ENCODE data around the gene PLEKHG7.
"Not testable (repeated sequence)": the region's sequence is repeated elsewhere in the genome, so short reads cannot be mapped to it uniquely, and the experiment has no call there.

PLEKHG7 gene

DNA sequence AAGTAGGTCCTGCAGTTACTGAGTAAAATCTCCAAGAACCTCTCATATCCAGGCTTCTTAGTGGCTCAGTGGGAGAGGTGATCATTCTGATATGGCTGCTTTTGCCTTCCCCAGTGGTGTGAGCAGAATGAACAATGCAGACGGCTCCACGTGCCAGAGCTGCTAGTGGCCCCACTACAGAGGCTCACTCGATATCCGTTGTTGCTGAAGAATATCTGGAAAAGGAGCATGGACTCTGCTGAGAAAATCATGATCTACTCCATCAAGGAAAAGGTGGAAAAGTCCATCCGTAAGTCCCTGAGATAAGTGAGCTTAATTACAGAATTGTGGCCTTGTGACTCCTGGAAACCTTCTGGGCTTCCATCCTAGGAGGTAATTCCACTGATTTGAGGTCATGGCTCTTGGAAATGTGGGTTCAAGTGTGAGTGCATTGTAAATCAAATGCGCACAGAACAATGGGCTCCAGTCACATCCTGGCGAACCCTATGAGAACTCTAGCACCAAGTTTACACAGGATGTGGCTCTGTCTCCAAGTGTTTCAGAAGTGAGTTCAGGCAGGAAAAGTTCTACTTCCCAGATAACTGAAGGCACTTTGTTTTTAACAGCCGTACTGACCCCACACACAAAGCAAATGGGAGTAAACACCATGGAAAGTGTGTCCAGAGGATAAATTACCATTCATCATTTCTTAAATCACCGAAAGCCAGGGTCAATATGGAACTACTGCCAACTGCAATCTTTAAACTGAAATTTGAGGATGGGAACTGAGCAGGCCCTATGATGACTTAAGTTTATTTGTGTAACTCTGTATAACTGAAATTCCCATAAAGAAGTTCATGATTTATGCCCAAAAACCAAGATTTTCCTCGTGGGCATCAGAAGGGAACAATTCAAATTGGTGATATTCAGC is 51.4 kb downstream of the PLEKHG7 start:
- DNase-seq, result no peak

DNA sequence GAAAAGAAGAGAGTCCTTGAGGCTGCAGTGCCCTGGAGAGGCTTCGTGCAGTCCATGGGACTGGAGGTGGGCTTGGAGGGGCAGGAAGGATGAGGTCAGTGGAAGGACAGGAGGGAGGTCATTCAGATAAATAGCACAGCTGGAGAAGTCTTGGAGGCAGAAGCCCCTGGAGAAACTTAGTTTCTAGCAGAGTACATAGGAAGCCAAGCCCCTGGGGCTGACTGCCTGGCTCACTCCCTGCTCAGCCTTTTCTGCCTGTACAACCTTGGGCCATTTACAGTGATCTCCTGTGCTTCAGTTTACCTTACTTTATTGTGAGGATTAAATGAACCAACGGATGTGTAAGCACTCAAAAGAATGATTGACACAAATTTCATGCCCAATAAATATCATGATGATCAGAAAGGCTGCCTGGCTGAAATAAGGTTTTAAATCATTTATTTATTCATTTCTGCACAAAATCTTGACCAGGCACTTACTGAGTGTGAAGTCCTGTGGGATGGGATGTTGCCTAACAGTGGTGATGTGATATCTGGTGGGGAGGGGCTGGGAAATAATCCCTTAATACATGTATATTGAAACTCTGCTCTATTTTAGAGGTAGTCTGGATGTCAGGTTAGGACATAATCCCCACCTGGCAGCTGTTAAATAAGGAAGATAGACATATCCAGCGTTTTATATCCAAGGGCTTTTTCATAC is 54.3 kb downstream of the PLEKHG7 start:
- no peak for DNase-seq

DNA sequence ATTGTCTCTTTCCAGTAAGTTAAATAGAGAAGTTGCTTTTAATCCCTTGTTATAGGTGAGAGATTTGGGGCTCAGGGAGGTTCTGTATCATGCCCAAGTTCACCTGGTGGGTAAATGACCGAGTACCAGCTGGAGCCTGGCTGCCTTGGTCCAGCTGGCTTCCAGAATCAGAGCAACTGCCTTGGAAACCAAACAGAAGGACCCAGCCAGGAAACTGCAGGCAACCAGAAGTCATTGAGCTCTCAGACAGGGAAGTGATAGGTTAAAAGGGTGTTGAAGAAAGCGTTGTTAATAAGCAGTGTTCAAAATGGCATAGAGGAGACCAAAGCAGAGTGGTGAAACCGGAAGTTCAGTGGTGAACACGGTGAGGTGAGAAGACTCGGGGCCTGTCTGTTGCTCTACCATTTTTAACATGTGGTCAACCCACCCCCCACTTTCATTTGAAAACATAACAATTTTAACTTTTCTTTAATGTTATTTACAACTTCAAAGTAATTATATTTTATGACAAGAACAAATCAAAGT is 54.9 kb downstream of the PLEKHG7 start:
- DNase-seq, result peak; percentile 8

DNA sequence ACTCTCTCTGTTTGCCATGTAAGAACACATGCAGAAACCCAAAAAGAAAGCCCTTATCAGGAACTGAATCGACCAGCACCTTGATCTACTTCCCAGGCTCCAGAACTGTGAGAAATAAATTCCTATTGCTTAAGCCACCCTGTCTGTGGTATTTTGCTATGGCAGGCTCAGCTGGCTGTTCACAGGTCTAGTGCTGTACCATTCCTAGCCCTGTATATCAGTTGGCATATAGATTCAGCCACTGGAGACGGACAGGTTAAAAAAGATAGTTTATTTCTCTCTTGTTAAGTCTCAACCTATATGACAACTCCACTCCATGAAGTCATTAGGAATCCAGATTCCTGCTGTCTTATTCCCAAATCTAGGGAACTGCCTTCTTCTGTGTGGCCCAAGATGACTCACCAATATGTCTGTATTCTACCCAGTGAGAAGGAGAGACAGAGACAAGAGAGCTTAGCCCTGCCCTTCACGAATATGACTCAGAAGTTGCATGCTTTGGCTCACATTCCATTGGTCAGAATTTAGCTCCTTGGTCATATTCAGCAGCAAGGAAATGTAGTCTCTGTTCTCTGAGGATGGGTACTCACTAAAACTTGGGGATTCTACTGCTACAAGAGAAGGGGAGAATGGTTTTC is 57.0 kb downstream of the PLEKHG7 start:
- DNase-seq, result no peak

DNA sequence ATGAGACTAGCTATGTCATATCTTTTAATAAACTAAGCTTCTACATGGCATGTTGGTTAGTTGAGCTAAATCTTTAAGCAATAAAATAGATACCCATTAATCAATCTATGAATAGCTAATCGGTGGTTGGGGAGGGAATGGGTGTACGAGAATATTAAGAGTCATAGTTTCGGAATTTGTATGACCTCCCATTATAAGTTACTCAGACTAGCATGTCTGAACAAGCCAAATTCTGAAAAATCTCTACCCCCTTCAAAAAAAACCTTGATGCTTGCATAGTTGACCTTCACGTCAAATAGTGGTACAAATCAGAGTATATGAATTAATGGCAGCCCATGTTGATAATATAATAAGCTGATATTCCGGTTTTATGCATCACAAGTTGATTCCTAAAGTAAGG is 60.0 kb downstream of the PLEKHG7 start:
- no peak for DNase-seq

DNA sequence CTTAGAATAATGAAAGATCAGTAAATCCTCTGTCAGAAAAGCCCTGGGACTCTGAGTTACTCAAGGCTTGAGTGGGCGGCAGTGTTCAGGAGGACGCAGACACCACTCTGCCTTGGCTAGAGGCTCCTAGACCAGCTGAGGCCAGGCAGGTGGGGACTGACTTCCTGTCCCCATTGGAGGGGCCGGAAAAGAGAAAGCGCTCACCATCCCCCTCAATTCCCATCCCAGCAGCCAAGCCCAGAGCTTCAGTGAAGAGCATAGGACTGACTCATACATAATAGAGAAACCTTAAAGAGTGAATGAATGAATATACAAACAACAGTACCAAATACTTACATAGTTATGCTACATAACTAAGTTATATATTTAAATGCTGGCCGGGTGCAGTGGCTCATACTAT is 62.0 kb downstream of the PLEKHG7 start:
- no peak for DNase-seq

DNA sequence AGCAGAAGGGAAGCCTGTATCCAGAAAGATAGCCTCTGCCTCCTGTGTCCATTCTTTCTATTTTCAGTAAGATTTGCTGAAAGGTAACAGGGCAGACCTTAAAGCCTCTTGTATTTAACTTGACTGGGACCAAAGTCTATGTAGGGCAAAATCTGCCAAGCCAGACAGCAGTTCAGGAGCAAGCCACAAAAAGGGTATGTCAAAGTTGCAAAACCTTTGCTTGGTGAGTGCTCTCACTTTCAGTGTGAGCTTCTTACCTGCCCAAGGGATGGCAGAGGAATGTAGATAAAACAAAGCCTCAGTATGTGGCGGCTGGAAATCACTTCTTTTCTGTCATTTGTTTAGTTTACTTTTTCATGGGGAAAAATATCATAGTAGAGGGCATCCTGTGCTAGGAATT is 63.1 kb downstream of the PLEKHG7 start:
- no peak for DNase-seq

DNA sequence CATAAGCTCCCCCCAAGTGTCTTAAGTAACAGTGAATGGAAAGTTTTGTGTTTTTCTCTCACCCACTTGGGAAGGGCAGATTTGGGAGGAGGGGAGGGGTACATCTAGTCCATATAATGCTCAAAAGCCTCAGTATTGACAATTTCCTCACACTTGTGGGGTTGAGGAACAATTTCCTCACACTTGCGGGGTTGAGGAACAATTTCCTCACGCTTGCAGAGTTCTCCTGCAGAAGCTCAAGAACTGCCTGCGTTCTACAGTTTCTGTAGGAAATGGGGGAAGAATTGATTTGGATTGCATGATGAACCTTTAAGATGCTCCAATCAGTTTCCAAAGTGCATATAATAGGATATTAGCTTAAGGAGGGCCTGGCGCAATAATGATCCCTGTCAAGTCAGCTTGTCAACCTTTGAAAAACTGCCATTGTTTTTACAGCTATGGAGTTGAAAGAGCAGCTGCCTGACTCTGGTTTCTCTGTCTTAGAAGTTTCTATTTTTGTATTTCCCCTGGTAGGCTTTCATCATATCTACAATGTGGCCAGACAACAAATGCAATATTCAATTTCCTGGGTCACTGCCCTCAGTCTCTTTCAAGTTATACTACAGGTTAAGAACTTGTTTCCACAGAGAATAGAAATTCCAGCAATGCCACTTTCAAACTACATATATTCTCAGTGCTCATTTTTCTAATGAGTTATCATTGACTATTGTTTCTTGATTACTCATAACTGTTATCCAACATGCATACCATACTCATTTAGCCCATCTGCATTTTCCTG is 66.5 kb downstream of the PLEKHG7 start:
- DNase-seq, result no peak

DNA sequence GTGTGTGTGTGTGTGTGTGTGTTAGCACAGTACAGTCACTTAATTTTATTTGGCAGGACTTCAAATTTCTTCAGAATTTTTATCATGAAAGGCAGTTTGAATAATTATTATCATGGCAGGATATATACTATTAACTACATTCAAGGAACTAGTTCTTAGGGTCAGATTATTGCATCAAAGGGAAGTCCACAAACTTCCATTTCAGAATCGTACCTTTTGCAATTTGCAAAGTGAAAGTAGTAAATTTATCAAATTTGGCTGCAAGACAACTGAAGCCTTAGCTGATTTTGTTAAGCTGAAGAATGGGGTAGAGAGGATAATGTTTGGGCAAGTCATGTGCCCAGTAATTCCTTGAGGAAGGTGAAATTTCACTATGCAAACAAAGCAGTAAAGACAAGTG is 68.2 kb downstream of the PLEKHG7 start:
- no peak for DNase-seq

DNA sequence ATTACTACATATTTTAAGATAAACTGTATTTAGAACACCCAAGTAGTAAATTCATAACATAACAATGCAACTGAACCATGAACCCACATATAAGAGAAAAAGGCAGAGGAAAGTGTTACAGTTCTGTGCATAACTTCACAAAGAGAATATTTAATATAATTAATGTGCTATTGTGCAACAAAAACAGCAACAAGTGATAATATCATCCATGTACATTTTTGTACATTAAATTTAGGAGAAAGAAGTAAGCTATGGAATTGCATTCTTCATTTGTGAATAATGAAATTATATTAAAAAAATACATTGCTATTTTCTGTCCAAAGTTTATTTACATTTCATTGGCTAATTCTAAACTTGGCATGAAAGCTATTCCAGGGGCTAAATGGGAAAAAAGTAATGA is 72.6 kb downstream of the PLEKHG7 start:
- no peak for DNase-seq

DNA sequence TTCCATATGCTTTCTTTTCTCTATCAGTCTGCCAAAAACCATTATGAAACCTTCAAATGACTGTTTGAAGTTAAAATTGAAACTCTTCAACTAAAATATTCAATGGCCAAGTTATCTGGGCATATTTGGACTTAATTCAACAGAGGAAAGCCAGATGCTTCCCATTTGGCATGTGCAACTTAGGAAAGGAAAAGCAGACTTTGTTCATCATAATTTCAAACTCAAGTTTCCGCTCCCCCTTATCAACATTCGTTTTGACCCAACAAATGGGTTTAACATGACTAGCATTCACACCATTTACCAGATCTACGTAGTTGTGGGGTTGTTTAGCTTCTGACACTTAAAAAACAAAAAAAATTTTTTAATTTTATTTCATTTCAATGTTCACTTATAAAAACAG is 75.7 kb downstream of the PLEKHG7 start:
- no peak for DNase-seq

DNA sequence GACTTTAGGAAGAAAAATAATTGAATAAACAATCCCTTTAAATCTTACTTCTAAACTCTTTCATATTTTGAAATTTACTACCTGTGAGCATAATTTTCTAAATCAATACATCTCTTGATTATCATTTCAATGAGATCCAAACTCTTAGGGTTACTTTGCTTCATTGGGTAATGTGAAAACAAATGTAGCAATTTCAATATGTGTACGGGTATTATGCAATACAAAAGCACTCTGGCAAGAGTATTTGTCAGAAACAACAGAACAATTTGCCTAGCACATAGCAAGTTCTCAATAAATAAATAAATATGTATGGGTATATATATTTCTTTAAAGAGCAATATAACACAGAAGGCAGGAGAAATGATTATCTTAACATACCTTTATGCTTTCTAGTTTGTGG is 77.1 kb downstream of the PLEKHG7 start:
- no peak for DNase-seq

DNA sequence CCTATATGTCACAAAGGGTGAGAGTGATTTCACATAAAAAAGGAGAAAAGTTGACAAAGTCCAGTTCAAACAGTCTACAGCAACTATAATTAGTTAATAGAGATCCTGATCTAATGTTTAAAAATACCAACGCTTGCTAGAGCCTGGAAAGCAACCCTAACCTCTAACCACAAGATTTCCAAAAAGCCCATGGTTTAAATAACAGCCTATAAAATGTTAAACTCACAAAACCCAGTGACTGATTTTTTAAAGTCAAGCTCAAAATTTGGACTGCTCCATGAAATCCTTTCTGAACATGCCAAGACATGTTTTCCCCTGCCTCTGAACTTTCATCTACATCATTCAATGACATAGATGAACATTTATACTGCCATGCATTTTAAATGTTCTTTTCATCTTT is 81.6 kb downstream of the PLEKHG7 start:
- DNase-seq, result no peak

DNA sequence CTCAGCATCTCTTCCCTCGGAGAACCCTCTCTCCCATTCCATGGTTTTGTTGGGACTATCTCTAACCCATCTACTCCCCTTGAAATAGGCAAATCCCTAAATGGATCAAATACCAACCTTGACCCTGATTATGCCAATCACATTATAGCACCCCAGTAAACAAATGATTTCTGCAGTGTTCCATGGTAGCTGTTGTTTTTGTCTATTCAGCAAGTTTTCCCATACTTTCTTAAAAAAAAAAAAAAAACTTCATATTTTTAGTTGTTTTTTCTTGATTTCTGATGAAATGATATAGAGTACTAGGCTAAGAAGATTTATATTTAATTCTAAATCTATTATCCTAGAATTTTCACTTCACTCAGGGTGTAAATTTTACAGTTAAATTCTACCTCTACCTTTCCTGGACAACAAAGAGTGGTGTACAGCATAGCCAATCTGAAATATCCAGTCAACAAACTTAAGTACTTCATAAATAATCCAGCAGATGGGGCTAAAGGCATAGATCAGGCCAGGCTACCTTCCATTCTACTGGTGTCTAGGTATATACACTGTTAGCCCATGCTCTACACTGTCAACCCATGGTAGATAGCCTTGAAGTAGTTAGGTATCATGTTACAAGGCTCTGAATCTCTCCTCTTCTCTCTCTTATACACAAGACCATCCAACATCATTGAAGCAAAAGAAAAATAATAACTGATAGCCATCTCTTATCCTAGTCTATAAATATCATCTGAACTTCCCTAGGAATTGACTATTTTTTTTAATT is 82.2 kb downstream of the PLEKHG7 start:
- DNase-seq, result peak; percentile 79

DNA sequence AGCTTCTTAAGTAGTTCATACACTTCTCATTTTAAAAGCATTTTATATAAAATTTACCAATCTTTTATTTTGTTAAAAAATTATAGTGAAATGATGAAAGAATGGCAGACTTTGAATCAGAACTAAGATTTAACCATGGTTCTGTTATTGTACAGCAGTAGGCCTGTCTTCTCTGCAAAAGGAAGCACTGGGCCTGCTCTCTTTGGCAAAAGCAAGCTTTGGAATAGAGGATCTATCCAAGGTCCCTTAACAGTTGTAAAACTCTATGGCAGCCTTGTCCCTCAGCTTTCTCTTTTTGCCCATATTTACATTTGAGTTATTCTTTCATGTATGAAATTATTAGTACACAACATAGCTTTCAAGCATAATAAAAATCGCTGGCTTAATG is 82.8 kb downstream of the PLEKHG7 start:
- DNase-seq, result no peak

DNA sequence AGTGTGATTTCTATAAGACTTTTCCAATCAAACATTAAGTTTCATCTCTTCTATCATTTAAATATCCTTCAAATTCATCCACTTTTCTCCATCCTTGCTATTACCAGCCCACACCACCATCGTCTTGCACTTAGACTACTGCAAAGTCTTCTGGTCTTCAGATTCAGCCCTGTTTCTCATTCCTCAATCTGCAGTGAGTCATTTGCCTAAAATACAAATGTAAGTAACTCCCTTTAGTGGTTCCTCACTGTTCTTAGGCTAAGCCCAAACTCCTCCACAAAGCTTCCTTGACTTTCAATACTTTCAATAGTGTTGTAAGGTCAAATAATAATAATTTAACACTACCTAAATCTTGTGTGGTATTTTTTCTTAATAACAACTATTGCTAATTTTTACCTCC is 83.3 kb downstream of the PLEKHG7 start:
- DNase-seq, result no peak

DNA sequence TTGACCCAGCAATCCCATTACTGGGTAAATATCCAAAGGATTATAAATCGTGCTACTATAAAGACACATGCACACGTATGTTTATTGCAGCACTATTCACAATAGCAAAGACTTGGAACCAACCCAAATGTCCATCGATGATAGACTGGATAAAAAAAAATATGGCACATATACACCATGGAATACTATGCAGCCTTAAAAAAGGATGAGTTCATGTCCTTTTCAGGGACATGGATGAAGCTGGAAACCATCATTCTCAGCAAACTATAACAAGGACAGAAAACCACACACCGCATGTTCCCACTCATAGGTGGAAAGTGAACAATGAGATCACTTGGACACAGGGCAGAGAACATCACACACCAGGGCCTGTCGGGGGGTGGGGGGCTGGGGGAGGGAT is 91.6 kb downstream of the PLEKHG7 start:
- not testable (repeated sequence) for DNase-seq

DNA sequence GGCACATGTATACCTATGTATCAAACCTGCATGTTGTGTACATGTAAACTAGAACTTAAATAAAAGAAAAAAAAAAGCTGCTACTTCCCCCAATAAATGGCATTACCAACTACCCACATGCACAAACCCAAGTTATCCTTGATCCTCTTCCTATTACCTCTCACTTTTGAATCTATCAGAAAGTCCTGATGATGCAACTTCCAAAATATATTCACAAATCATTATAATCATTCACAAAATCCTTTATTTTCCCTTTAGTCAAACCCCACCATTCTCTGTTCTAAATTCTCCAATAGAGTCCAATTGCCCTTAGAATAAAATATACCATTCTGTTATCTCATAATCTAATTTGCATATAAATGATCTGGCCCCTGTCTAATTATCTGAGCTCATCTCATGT is 92.0 kb downstream of the PLEKHG7 start:
- DNase-seq, result no peak

DNA sequence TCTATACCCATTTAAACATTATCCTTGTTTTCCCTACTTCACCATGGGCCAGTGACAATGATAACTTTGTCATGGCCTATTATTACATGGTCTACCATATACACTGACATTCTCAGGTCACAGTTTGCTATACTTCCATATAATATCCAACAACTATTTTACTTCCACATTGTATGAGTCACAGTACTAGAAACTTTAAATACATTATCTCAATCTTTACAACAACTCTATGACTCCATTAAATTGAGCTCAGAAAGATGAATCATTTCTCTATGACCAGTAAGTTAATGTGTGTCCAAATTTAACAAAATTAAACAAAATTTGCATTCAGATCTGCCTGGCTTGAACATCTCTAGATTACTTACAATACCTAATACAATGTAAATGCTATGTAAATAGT is 93.9 kb downstream of the PLEKHG7 start:
- DNase-seq, result no peak

DNA sequence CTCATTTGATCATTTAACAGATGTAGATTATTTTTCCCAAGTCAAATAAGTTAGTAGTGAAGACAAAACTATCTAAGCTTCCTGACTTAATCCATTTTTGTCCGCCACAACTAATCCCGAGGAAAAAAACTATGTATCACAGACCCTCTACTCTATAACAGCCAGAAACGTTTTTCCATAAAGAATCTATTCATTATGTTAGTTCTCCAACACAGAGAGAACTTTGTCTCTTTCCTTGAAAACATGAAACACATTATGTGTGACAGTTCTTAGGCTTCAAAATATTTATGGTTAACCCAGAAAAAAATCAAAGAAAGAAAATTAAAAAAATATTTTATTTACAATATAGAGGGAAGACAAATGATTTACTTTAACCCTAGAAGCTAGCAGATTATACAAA is 100.1 kb downstream of the PLEKHG7 start:
- no peak for DNase-seq

DNA sequence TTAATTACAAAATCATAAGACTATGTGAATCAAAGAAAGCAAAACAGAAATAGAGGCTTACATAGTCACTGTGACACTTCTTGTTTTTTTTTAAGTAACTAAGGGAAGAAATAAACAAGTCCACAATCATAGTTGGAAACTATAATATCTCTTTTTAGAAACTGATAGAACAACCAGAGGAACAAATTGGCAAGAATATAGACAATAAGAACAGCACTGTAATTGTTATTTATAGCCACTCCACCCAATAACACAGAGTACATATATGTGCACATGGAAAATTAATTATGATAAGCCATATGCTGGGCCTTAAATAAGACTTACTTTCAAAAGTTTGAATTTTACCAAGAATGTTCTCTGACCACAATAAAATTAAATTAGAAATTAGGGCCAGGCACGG is 101.1 kb downstream of the PLEKHG7 start:
- DNase-seq, result no peak

DNA sequence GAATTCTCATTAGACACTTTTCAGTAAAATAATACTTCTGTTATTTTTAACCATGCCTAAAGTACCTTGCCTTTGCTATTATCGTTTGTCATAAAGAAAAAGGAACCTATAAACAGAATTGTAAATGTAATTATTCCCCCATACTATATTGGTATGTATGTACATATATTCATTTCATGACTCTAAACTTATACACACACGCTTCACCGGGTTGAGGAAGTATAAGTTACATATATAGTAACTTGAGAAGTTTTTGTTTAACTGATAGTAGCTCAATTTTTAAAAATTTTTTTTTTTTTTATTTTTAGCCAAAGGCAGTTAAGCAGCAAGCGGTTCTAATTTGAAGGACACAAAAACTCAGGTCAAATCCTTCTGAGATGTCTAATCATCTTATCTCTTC is 107.6 kb downstream of the PLEKHG7 start:
- no peak for DNase-seq

Measured in CD4-positive, alpha-beta T cell treated with Interleukin-17A for 1 hour (primary cell).